Gastroesophageal sphincter (tissue), 4 donors: ENCODE measurements around the gene CDK17. TPM values are rescaled to one million over a fixed set of nuclear protein-coding genes. Genes with fewer than 3 reads are reported as not detected.
A peak's percentile ranks its signal among the peaks of the same experiment; 100 is the strongest.

Source experiments
- ATAC-seq: fragments of 150-250 bp; one replicate; pipeline ENCODE4 v1.9.1; 2016; ENCODE audit warnings: mild to moderate bottlenecking, moderate library complexity
- H3K27ac ChIP-seq, 4 donors: fragments of 200-600 bp; sonication (generic) in 3 of 4; 1 replicate in 3 of 4; 2 replicates in 1 of 4; pipeline ENCODE4 v1.5.1; 2016 to 2019
- H3K27me3 ChIP-seq: fragments of 200-600 bp; sonication (generic); one replicate; pipeline ENCODE4 v1.5.1; 2019
- H3K36me3 ChIP-seq, 2 donors: fragments of 200-600 bp; sonication (generic); one replicate each; pipeline ENCODE4 v1.5.1; 2019; ENCODE audit warnings: control low read depth in 1 of 2
- H3K4me1 ChIP-seq, 3 donors: fragments of 200-600 bp; sonication (generic); 1 replicate in 2 of 3; 2 replicates in 1 of 3; pipeline ENCODE4 v1.5.1; 2016 to 2019; ENCODE audit warnings: control low read depth in 2 of 3
- H3K4me3 ChIP-seq, 2 donors: fragments of 200-600 bp; sonication (generic); one replicate each; pipeline ENCODE4 v1.5.1; 2019; ENCODE audit warnings: mild to moderate bottlenecking in 1 of 2, moderate library complexity in 1 of 2
- H3K9me3 ChIP-seq, 3 donors: fragments of 200-600 bp; sonication (generic); one replicate each; pipeline ENCODE4 v1.5.1; 2017 to 2019; ENCODE audit warnings: control low read depth in 2 of 3
- EP300 ChIP-seq: sonication (generic); formaldehyde crosslinking; IDR thresholded peaks from one replicate; pipeline ENCODE4 v1.6.1; 2017; ENCODE audit warnings: antibody characterized with exemption, mild to moderate bottlenecking
- POLR2A ChIP-seq, 2 donors: fragments of 450-650 bp; IDR thresholded peaks; one replicate each; pipeline ENCODE4 v1.6.1; 2017; ENCODE audit warnings: antibody characterized with exemption in 2 of 2, mild to moderate bottlenecking in 2 of 2, moderate library complexity in 1 of 2
- POLR2AphosphoS5 ChIP-seq: sonication (generic); formaldehyde crosslinking; IDR thresholded peaks from one replicate; pipeline ENCODE4 v1.6.1; 2017; ENCODE audit warnings: antibody characterized with exemption
- WGBS, 2 donors: methylation state at CpG; one replicate each; pipeline ENCODE4 v1.1.5; 2018; ENCODE audit warnings: low coverage in 1 of 2; 5-methylcytosine and 5-hydroxymethylcytosine counted together
- total RNA-seq, 4 donors: library from RNA; depleted of rRNA; stranded (reverse); fragments of >200 nt; gene quantifications; one replicate each; pipeline ENCODE4 v1.1.0, GENCODE V29; 2016
- TF ChIP-seq, protein P1 (sequence below), 4 experiments: fragments of 200-600 bp in 2 of 4; fragments of 450-650 bp in 2 of 4; sonication (generic) in 1 of 4; IDR thresholded peaks; one replicate each; pipeline ENCODE4 v1.5.1; 2017 to 2019; ENCODE audit warnings: antibody characterized with exemption in 4 of 4, mild to moderate bottlenecking in 2 of 4, moderate library complexity in 2 of 4

Gene CDK17
- total RNA-seq, 4 donors from 2014 or later = 54.4 to 77.9 (median 62.9) TPM

DNA sequence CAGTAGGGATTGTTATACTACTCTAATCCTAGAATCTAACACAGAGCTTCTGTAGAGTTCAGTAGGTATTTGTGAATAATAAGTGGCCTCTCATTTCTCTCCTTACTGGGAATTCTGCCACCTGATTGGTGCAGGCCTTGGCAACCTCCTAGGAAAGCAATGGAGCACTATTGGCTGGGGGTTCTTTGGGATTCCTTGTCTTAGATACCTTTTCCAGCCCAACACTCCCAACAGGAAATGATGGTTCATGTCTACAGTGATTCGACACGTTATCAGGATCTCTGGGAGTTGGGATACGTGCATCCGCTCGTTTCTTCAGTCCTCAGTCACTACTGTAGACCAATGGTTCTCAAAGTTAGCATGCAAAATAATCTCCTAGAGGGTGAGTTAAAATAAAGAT lies 138.7 kb downstream of the CDK17 start:
- Histone ChIP-seq H3K4me3 (no peak overlapping the region), H3K27ac (peak overlapping the region in 2 of 4 donors; percentile 48 to 56), H3K9me3 (no peaks in the 10 kb centered on the region), H3K4me1 (peaks cover 16 to 57% (median 21%) of the 10 kb centered on the region in 3 donors), H3K36me3 (peaks cover 0 to 16% of the 10 kb centered on the region in 2 donors), H3K27me3 (no peaks in the 10 kb centered on the region)
- WGBS, 2 donors = 91 to 100% methylated on average over 1 to 4 of the region's 5 CpGs
- no peak for TF ChIP-seq EP300
- no peak for TF ChIP-seq POLR2AphosphoS5
- no peak for TF ChIP-seq POLR2A (IDR thresholded peaks at IDR 0.05)
- TF ChIP-seq, protein P1, sequence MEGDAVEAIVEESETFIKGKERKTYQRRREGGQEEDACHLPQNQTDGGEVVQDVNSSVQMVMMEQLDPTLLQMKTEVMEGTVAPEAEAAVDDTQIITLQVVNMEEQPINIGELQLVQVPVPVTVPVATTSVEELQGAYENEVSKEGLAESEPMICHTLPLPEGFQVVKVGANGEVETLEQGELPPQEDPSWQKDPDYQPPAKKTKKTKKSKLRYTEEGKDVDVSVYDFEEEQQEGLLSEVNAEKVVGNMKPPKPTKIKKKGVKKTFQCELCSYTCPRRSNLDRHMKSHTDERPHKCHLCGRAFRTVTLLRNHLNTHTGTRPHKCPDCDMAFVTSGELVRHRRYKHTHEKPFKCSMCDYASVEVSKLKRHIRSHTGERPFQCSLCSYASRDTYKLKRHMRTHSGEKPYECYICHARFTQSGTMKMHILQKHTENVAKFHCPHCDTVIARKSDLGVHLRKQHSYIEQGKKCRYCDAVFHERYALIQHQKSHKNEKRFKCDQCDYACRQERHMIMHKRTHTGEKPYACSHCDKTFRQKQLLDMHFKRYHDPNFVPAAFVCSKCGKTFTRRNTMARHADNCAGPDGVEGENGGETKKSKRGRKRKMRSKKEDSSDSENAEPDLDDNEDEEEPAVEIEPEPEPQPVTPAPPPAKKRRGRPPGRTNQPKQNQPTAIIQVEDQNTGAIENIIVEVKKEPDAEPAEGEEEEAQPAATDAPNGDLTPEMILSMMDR (IDR thresholded peaks at IDR 0.05) = no peak
- no peak for ATAC-seq

DNA sequence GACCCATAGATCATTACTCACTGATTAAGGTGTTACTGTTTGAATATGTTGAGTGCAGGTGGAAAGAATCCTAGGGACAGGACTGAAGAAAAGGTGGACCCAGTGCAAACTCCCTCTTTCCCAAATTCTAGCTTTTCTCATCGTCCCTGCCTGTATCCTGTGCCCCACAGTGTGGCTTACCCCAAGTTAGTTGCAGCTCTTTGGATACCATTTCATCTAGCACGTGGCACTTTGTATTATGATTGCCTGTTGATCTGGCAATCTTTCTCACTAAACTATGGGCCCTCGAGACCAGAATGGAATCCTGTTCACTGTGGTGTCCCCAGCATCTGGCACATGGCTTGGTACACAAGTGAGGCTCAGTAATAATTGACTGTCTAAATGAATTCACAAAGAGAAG lies 139.6 kb downstream of the CDK17 start:
- no peak overlapping the region for H3K4me3 ChIP-seq
- ATAC-seq = no peak
- peak overlapping the region in 2 of 4 donors; percentile 1 to 23 for H3K27ac ChIP-seq
- peaks cover 16 to 63% (median 21%) of the 10 kb centered on the region in 3 donors for H3K4me1 ChIP-seq
- no peaks in the 10 kb centered on the region for H3K9me3 ChIP-seq
- WGBS, 2 donors = 91% methylated on average over 3 of the region's 3 CpGs; no CpG with 5 or more reads in 1 of the 2 donors
- peaks cover 0 to 16% of the 10 kb centered on the region in 2 donors for H3K36me3 ChIP-seq
- TF ChIP-seq POLR2AphosphoS5 (no peak), POLR2A (IDR thresholded peaks at IDR 0.05) (no peak), EP300 (no peak)
- TF ChIP-seq, protein P1 (IDR thresholded peaks at IDR 0.05) = no peak
- no peaks in the 10 kb centered on the region for H3K27me3 ChIP-seq

DNA sequence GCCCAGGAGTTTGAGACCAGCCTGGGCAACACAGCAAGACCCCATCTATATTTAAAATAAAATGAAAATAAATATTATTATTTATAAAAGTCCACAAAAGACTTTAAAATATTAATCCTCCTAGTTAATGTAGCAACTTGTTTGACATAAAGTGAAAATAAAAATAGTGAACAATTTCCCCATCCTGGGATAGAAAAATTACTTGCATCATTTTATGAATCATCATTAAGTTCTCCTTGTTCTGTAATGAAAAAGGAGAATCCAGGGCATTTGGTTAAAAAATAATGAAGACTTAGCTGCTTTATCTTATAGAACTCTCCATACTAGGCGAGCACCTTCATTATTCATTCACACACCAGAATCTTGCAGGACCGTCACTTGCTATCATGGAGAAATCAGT lies 140.0 kb downstream of the CDK17 start:
- Histone ChIP-seq H3K4me3 (no peak overlapping the region), H3K27me3 (no peaks in the 10 kb centered on the region), H3K4me1 (peaks cover 16 to 66% (median 21%) of the 10 kb centered on the region in 3 donors), H3K9me3 (no peaks in the 10 kb centered on the region), H3K36me3 (peaks cover 0 to 16% of the 10 kb centered on the region in 2 donors), H3K27ac (peak overlapping the region in 2 of 4 donors; percentile 18 to 23)
- ATAC-seq = no peak
- TF ChIP-seq, protein P1 (IDR thresholded peaks at IDR 0.05) = no peak
- TF ChIP-seq POLR2A (IDR thresholded peaks at IDR 0.05) = no peak
- WGBS, 2 donors = 88 to 90% methylated on average over 2 of the region's 2 CpGs

DNA sequence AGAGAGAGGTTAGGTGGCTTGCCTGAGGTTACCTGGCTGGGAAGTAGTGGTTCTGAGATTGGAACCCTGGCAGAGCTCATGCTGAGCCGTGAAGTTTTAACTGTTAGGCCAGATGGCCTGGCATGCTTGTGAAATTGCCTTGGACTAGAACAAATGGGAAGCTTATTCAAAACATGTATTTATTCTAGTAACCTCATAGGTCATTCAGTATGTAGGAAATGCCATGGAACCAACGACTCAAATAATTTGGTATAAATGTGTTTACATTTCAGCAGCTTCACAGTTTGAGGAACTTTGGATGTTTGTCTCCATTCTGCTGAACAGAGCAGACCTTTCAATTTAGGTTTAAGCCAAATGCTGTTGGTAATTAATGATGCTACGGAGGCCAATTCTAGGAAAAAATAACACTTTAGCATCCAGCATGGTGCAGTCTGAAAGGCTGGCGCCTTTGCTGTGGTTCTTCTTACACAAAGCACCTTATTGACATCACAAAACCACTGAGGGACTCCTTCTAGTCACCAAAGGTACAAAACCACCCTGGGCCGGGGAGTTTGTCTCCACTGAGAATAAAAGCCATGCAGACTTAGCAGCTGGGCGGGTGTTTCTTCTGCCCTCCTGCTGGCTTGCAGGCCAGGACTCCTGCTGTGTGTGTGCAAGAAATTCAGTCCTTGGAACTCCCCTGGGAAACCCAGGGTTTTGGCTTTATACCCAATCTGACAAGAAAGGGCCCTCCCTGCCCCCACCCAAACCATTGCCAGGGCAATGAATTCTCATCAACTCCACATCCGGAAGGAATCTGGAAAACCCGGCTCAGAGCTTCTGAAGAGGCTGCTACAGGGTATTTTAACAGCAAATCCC lies 141.9 kb downstream of the CDK17 start:
- Histone ChIP-seq H3K4me3 (no peak overlapping the region), H3K27me3 (no peaks in the 10 kb centered on the region), H3K36me3 (peaks cover 0 to 11% of the 10 kb centered on the region in 2 donors), H3K9me3 (no peaks in the 10 kb centered on the region), H3K4me1 (peaks cover 17 to 74% (median 22%) of the 10 kb centered on the region in 3 donors), H3K27ac (peak overlapping the region; percentile 17 to 76 (median 71))
- ATAC-seq = peak; percentile 29
- TF ChIP-seq POLR2A (IDR thresholded peaks at IDR 0.05) (no peak), EP300 (no peak), POLR2AphosphoS5 (peak; percentile 27)
- TF ChIP-seq, protein P1 (IDR thresholded peaks at IDR 0.05) = no peak
- 7 to 29% methylated on average over 3 to 5 of the region's 8 CpGs for WGBS, 2 donors
